Measurements from ENCODE around the gene CDC42EP2. TPM values are rescaled to one million over a fixed set of nuclear protein-coding genes. Genes with fewer than 3 reads are reported as not detected.
A peak's percentile ranks its signal among the peaks of the same experiment; 100 is the strongest.

The CDC42EP2 gene
- total RNA-seq, 1 donor: 15.6 TPM

DNA sequence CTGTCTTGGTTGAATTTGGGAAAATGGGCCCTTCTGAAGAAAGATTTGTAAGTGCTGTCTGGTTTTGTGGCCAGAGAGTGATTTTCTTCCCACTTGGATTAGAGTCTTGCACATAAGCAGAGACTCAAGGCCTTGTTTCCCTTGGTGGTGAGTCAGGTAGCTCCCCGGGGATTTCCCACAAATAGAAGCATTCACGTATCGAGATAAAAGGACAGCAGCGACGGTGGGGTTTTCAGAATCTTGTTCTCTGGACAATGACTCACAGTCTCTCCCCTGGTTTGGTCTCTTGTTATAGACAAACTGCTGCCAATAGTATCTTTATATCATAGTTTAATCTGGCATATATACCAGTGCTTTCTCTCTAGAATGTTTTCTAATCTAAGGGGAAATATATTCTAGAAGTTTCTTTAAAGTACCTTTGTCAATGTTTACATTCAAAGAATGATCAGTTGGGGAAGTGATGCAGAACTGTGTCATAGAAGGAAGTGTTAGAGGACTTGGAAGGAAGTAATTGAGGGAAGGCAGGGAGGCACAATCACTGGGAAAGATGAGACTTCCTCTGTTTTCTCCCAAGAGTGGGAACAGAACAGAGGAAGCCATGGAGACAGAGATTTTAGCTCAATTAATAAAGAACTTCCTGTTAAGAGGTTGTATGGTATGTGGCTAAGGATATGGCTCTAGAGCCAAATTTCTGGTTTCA, 34.8 kb upstream of the CDC42EP2 start:
- peaks cover 45% of the 10 kb centered on the region for H3K4me1 ChIP-seq (ENCODE audit: insufficient read depth, low read length)
- no peaks in the 10 kb centered on the region for H4K20me1 ChIP-seq (ENCODE audit: insufficient read depth, low read length)
- H3K4me3 ChIP-seq (ENCODE audit: insufficient read depth, low read length): no peak overlapping the region
- peak; percentile 73 for DNase-seq (ENCODE audit: insufficient read length, low spot score, missing footprints)
- no peaks in the 10 kb centered on the region for H3K27me3 ChIP-seq (ENCODE audit: insufficient read depth, low read length)
- H3K36me3 ChIP-seq (ENCODE audit: insufficient read depth, low read length): peaks cover 35% of the 10 kb centered on the region
- H3K9me3 ChIP-seq (ENCODE audit: low read depth, low read length): no peaks in the 10 kb centered on the region
- TF ChIP-seq, protein P1, sequence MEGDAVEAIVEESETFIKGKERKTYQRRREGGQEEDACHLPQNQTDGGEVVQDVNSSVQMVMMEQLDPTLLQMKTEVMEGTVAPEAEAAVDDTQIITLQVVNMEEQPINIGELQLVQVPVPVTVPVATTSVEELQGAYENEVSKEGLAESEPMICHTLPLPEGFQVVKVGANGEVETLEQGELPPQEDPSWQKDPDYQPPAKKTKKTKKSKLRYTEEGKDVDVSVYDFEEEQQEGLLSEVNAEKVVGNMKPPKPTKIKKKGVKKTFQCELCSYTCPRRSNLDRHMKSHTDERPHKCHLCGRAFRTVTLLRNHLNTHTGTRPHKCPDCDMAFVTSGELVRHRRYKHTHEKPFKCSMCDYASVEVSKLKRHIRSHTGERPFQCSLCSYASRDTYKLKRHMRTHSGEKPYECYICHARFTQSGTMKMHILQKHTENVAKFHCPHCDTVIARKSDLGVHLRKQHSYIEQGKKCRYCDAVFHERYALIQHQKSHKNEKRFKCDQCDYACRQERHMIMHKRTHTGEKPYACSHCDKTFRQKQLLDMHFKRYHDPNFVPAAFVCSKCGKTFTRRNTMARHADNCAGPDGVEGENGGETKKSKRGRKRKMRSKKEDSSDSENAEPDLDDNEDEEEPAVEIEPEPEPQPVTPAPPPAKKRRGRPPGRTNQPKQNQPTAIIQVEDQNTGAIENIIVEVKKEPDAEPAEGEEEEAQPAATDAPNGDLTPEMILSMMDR (IDR thresholded peaks at IDR 0.05; ENCODE audit: extremely low read depth, low read depth, low read length): no peak
- H3K27ac ChIP-seq (ENCODE audit: low read depth, low read length): peak overlapping the region; percentile 88
- H3K4me2 ChIP-seq (ENCODE audit: insufficient read depth, low read length): peak overlapping the region; percentile 50
- no peaks in the 10 kb centered on the region for H3K79me2 ChIP-seq (ENCODE audit: insufficient read depth, low read length)
- no peak overlapping the region for H2AFZ ChIP-seq (ENCODE audit: low read length)

DNA sequence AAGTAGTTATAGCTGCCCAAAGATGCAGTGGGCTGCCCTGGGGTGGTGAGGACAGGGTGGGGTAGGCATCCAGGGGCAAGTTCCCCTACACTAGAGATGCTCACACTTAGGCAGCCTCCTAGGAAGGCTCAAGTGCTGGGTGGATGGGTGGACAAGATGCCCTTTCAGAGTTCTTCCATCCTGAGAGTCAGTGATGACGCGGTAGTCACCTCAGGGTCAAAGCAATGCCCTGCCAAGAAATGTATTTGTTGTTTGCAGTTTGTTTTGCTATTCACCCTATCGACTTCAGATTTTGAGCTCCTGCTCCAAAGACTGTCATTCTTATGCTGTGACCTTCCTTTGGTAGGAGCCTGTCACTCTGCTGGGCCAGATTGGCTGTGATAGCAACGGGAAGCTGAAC, 34.0 kb upstream of the CDC42EP2 start:
- Histone ChIP-seq H3K27ac (ENCODE audit: low read depth, low read length) (peak overlapping the region; percentile 88), H3K36me3 (ENCODE audit: insufficient read depth, low read length) (peaks cover 35% of the 10 kb centered on the region), H2AFZ (ENCODE audit: low read length) (no peak overlapping the region), H3K4me3 (ENCODE audit: insufficient read depth, low read length) (no peak overlapping the region), H3K27me3 (ENCODE audit: insufficient read depth, low read length) (no peaks in the 10 kb centered on the region), H3K9me3 (ENCODE audit: low read depth, low read length) (no peaks in the 10 kb centered on the region), H3K4me2 (ENCODE audit: insufficient read depth, low read length) (peak overlapping the region; percentile 18), H4K20me1 (ENCODE audit: insufficient read depth, low read length) (no peaks in the 10 kb centered on the region), H3K79me2 (ENCODE audit: insufficient read depth, low read length) (no peaks in the 10 kb centered on the region), H3K4me1 (ENCODE audit: insufficient read depth, low read length) (peaks cover 41% of the 10 kb centered on the region)
- TF ChIP-seq, protein P1 (IDR thresholded peaks at IDR 0.05; ENCODE audit: extremely low read depth, low read depth, low read length): no peak
- no peak for DNase-seq (ENCODE audit: insufficient read length, low spot score, missing footprints)

DNA sequence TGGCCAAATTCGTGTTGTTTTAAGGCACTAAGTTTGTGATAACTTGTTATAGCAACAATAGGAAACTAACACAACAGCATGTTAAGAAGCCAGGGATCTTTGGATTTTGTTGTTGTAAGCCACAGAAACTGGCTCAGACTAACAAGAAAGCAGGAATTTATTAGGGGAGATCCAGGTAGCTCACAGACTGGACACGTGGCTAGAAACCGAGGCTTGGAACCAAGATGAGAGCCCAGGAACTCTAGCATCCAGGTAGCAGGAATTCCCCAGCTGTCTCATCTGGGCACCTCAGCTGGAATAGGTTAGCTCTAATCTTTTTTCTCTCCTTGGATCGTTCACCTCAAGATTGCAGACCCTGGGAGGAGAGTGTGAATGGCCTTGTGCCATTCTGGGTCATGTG, 28.0 kb upstream of the CDC42EP2 start:
- Histone ChIP-seq H3K4me1 (ENCODE audit: insufficient read depth, low read length) (peaks cover 17% of the 10 kb centered on the region), H3K27ac (ENCODE audit: low read depth, low read length) (no peak overlapping the region), H3K4me3 (ENCODE audit: insufficient read depth, low read length) (no peak overlapping the region), H3K79me2 (ENCODE audit: insufficient read depth, low read length) (no peaks in the 10 kb centered on the region), H3K4me2 (ENCODE audit: insufficient read depth, low read length) (no peak overlapping the region), H3K9me3 (ENCODE audit: low read depth, low read length) (no peaks in the 10 kb centered on the region), H3K27me3 (ENCODE audit: insufficient read depth, low read length) (no peaks in the 10 kb centered on the region), H4K20me1 (ENCODE audit: insufficient read depth, low read length) (no peaks in the 10 kb centered on the region), H2AFZ (ENCODE audit: low read length) (no peak overlapping the region), H3K36me3 (ENCODE audit: insufficient read depth, low read length) (peaks cover 22% of the 10 kb centered on the region)
- DNase-seq (ENCODE audit: insufficient read length, low spot score, missing footprints): no peak
- TF ChIP-seq, protein P1 (IDR thresholded peaks at IDR 0.05; ENCODE audit: extremely low read depth, low read depth, low read length): no peak

DNA sequence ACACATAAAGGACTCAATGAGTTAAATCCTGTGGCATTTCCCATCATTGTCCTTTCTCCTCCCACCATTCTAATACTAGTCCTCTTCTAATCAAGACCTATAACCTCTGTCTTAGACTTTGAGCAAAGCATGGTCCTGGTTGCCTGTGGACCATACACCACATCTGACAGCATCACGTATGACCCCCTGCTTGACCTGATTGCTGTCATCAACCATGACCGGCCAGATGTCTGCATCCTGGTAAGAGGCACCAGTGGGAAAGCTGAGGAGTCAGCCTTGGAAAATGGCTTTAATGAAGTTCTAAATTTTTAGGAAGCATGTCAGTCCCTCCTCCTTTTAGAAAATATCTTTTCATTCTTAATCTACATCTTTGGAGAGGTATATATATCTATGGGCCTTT, 27.1 kb upstream of the CDC42EP2 start:
- peaks cover 13% of the 10 kb centered on the region for H3K36me3 ChIP-seq (ENCODE audit: insufficient read depth, low read length)
- H3K79me2 ChIP-seq (ENCODE audit: insufficient read depth, low read length): no peaks in the 10 kb centered on the region
- H3K27me3 ChIP-seq (ENCODE audit: insufficient read depth, low read length): no peaks in the 10 kb centered on the region
- H3K4me2 ChIP-seq (ENCODE audit: insufficient read depth, low read length): no peak overlapping the region
- H3K4me1 ChIP-seq (ENCODE audit: insufficient read depth, low read length): peaks cover 26% of the 10 kb centered on the region
- no peaks in the 10 kb centered on the region for H4K20me1 ChIP-seq (ENCODE audit: insufficient read depth, low read length)
- H2AFZ ChIP-seq (ENCODE audit: low read length): no peak overlapping the region
- no peaks in the 10 kb centered on the region for H3K9me3 ChIP-seq (ENCODE audit: low read depth, low read length)
- H3K4me3 ChIP-seq (ENCODE audit: insufficient read depth, low read length): no peak overlapping the region
- no peak overlapping the region for H3K27ac ChIP-seq (ENCODE audit: low read depth, low read length)
- no peak for DNase-seq (ENCODE audit: insufficient read length, low spot score, missing footprints)
- TF ChIP-seq, protein P1 (IDR thresholded peaks at IDR 0.05; ENCODE audit: extremely low read depth, low read depth, low read length): no peak

Data from osteoblast (primary cell).